Fibroblast of skin of scalp (primary cell): ENCODE data around the gene GON7. TPM values are rescaled to one million over a fixed set of nuclear protein-coding genes. Genes with fewer than 3 reads are reported as not detected.
A peak's percentile ranks its signal among the peaks of the same experiment; 100 is the strongest.
"Not testable (repeated sequence)": the region's sequence is repeated elsewhere in the genome, so short reads cannot be mapped to it uniquely, and the experiment has no call there.

Experiments
- DNase-seq: peaks from one replicate; pipeline ENCODE4 v3.0.0-alpha.2; 2013
- polyA plus RNA-seq, 2 experiments: library from polyadenylated mRNA; unstranded; fragments of 120-200 nt; gene quantifications; one replicate each; pipeline ENCODE4 v1.2.1, GENCODE V29; 2013; ENCODE audit not compliant: insufficient read length in 2 of 2

GON7 gene, protein sequence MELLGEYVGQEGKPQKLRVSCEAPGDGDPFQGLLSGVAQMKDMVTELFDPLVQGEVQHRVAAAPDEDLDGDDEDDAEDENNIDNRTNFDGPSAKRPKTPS
- 6.7 TPM for polyA plus RNA-seq (2013, experiment 1 of 2; ENCODE audit: insufficient read length)
- 7.5 TPM for polyA plus RNA-seq (2013, experiment 2 of 2; ENCODE audit: insufficient read length)

DNA sequence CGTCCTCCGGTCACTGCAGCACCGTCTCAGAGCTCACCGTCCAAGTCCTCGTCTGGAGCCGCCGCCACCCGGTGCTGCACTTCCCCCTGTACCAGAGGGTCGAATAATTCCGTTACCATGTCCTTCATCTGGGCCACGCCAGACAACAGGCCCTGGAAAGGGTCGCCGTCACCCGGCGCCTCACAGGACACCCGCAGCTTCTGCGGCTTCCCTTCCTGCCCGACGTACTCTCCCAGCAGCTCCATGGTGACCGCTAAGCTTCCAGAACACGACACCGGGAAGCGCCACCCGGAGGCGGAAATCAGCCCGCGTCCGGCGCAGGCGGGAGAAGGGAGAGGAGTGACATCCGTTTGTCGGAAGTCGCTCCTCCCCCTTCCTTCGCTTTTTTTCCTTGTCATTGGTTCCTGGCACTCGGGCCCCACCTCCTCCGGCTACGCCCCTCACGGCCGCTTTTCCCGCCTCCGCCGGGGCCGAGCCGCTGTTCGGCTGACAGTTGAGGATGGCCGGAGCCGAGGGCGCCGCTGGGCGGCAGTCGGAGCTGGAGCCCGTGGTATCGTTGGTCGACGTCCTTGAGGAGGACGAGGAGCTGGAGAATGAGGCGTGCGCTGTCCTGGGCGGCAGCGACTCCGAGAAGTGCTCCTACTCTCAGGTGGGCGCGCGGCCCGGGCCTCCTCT is at the start of gene GON7, which contains the start of gene UBR7:
Gene GON7 (minus strand): TSS at position 273 of the 675 bp plus-strand sequence. CDS start 28 bp downstream, at position 245.
Gene UBR7 (plus strand): TSS at position 464 of the 675 bp plus-strand sequence. CDS start 36 bp downstream, at position 500.
- peak; percentile 98 for DNase-seq

DNA sequence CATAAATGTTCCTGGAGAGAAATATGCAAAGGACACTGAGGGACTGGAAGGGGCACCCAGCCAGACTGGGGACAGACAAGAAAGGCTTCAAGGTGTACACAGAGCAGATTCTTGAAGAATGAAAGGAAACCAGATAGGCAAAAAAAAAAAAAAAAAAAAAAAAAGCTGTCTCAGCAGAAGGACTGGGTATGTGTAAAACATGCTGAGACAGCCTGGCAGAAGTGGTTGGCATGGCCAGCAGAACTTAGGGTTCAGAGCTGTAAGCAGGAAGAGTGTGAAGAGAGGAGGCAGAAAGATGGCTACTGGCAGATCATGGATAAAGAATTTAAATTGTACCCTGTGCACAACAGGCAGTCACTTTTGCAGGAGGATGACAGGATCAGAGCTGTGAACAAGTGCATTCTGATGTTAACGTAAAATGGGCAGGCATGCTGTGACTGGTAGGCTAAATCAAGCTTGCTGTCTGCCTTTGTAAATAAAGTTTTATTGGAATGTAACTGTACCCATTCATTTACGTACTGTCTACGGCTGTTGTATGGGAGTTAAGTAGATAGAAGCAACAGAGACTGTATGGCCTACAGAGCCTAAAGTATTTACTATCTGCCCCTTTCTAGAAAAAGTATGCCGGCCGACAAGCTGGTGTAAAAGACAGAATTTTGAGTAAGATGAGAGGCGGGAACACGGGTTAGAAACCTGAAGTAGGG is 42.4 kb upstream of the GON7 start:
- DNase-seq, result no peak

DNA sequence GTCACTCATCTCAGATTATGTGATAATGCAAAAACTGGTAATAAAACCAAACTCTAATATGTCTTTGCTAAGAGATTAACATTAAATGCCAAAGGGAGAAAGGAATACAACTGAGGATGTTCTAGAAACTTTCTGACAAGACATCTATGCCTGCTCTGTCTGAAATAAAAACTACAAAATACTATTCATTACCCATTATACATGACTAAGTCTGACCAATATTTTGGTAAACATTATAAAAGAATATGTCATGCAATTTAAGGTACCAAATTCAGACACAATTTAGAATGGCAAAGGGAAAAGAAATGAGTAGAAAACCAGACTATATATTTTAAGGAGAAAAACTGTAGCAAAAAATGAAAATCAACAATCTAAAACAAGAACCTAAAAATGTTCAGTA is 39.7 kb upstream of the GON7 start:
- DNase-seq, result no peak

DNA sequence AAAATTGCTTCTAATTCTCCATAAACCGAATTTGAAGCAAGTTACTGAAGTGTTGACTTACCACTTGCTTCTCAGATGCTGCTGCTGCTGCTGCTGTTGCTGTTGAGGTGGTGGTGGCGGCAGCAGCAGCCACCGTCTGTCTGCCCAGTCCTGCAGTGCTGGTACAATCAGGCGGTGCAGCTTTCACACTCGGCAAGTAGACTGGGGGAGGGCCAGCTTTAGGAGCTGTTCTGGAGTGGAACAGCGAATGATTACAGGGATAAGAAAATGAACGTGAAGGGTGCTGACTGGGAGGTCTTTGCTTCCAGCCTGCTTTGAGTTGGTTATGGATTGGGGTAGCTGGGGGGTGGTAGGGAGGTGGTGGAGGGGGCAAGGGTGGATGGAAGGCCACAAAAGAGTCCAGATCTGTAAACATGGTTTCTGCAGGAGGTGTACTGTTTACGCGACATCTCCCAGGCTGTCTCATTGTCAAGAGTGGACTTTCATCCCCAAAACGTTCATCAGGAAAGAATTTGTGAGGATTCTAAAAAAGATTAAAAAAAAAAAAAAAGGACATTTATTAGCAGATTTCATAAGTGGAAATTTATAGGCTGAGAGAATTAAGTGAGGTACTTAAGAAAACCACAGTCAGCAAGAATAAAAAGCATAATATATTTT is 39.0 kb upstream of the GON7 start:
- no peak for DNase-seq

DNA sequence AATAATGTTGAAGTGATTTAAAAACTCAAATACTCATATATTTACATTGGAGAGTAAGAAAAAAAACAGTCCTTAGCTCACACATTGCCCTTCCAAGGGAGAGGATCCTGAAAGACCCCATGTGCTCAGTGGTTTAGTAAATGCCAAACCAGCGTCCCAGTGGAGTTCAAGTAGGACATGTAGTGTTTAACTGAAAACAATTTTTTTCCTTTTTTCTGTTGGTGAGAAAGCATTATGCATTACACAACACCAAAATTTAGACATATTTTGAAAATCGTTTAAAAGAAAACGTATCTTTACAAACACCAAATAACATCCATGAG is 33.8 kb upstream of the GON7 start:
- DNase-seq, result no peak

DNA sequence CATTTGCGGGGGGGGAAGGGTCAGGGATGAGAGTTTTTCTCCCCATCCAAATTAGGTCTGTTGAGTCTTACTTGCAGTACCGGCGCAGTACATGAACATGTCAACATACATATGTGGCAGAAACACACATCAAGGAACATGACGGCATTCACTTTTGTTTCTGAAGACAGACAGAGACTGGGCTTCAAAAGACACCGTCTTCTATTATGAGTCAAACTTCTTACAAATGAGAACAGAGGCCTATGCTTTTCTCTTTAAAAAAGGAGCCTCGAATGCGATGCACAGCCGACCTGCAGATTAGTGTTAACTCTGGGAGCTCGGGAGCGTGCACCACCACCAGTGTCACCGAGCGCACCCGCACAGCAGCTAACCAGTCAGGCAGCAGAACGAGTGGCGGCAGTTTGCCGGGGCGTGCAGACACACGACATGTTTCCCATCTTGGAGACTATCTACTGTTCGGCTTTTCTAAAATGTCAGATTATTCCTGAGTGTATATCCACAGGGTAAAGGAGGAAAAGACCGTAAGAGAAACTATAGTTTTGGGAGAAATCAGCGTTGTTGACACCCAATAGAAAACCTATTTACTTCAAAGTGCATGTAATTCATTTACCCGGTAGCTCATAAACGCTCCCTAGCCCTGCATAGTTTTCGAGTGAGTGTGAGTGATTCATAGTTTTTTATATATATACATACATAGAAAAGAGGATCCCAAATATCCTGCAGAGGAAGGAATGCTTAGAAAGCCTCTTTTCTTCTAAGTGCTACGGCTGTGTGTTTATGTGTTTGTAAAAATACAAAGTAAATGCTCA is 33.2 kb upstream of the GON7 start:
- DNase-seq, result peak; percentile 75

DNA sequence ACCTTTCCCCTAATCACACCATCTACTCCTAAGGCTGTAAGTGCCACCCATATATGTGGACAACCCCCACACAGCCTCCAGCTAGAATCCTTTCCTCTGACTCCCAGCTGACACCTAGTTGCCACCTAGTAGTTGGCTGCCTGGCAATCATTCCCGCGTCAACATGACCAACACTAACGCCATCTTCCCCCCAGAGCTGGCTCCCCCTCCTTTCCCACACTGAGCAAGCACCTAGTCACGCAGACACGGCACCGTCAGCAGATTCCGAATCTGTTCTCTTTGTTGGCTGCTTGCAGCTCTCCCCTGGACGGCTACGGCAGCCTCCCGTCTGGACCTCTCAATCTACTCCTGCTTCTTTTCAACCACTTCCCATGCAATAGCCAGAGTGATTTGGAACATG is 27.9 kb upstream of the GON7 start:
- DNase-seq, result peak; percentile 44

DNA sequence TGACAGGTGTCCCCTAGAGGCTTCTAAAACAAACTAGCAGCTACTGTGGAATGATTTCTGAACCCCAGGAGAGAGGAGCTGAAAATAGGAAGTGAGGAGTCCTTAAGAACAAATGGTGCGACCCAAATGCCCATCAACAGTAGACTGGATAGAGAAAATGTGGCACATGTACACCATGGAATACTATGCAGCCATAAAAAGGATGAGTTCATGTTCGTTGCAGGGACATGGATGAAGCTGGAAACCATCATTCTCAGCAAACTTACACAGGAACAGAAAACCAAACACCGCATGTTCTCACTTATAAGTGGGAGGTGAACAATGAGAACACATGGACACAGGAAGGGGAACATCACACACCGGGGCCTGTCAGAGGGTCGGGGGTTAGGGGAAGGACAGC is 26.2 kb upstream of the GON7 start:
- DNase-seq, result not testable (repeated sequence)

DNA sequence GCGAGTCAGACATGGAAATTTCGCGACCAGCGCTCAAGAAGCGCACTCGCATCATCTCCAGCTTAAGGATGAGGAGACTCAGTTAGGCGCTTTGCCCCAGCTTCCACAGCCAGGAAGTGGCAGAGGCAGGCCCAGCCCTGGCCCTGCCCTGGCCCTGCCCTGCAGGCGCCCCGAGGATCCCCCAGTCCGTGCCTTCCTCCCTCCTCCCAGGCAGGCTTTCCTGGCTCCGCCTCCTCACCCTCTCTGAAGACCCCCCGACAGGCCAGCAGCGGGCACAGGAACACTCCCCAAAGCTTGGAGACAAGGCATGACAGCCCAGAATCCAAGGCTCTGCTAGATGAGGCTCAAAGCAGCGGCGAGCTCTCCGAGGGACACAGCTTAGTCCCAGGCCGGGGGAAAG is 25.3 kb upstream of the GON7 start:
- DNase-seq, result no peak

DNA sequence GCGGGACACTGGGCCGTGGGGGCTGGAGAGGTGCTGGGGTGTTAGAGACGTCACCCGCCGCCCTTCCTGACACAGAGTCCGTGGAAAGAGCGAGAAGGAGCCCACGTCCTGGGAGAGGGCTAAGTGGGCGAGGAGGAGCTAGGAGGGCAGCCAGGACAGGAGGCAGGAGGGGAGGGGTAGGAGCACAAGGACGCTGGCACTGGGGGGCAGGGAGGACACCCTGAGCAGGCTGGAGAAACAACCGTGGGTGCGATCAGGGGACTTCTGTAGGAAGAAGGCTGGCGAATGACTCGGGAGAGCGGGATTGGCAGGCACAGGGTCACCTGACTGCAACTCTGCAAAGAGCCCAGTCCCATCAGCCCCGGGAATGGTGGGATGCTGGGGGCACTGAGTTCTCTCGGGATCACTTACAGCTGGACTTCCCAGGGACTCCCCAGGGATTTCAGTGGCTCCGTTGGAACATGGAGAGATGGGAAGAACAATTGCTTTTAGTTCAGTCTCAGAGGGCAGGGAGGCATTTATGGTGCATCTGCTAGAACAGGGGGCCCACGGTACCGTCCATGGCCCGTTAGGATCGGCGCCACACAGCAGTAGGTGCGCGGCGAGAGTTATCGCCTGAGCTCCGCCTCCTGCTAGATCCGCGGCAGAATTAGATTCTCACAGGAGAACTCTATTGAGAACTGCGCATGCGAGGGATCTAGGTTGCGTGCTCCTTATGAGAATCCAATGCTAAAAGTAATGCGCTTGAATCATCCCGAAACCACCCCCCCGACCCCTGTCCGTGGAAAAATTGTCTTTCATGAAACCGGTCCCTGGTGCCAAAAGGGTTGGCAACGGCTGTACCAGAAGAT is 24.5 kb upstream of the GON7 start:
- peak; percentile 49 for DNase-seq

DNA sequence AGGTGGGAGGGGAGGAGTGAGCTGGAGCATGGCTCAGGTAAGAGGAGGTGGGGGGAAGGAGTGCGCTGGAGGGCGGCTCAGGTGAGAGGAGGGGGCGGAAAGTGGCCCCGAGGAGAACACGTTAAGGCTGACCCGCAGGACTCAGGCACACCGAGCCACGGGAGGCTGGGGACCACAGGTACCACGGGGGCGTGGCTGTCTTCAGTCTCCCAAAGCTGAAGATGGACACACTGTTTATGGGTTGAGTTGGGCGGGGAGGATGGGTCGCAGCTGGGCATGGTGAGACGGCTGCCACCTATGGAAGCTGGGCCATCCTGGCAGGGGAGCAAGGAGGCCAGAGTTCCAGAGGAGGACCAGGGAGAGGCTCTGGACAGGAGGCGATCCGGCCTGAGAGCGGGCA is 23.7 kb upstream of the GON7 start:
- no peak for DNase-seq

DNA sequence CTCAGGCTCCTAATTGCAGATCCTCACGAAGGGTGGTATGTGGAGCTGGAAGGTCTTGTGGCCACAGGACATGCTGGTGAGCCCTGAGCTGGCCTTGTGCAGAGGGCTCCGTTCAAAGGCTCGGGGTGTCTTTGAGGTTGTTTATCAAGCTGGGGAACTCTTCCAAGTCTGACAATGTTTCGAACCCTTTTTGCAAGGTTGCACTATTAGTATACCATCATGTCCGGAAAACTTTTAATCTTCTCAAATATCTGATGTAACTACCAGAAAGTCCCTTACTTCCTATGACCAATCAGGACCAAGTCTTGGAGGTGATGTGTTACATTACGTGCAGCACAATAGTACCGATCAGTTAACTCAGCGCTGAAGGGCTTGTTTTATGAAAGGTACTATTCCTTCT is 21.7 kb upstream of the GON7 start:
- DNase-seq, result no peak

DNA sequence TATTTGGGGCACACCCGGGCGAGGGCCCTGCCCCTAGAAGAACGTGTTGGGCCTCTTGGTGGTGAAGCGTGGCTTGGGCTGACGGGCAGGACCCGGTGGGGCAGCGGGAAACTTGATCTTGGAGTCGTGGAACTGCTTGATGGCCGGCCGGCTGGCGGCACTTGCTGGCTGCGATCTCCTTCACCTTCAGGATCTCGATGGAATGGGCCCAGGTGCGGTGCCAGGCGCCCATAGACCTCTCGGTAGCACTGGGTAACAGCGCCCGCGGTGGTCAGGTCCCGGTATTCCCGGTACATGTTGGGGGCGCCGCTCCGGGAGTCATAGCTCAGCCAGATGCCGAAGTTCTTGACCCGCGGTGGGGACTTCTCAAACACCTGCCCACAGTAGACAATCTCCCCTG is 16.7 kb upstream of the GON7 start:
- no peak for DNase-seq

DNA sequence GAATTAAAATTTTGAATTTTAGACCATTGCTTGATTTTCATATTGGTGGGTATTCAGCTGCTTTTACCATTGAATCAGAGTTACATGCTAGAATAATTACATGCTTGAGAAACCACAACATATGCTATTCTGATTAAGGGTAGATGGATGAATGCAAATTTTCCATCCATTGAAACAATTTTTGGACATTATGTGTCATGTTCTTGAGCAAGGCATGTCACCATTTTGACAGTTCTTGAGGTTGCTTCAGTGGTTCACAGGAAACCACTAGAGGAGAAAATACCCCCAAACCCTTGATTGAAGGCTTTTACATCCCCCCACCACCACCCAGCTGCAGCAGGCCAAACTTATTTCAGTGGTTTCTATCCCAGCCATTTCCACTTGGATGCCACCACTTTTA is 13.6 kb upstream of the GON7 start:
- no peak for DNase-seq

DNA sequence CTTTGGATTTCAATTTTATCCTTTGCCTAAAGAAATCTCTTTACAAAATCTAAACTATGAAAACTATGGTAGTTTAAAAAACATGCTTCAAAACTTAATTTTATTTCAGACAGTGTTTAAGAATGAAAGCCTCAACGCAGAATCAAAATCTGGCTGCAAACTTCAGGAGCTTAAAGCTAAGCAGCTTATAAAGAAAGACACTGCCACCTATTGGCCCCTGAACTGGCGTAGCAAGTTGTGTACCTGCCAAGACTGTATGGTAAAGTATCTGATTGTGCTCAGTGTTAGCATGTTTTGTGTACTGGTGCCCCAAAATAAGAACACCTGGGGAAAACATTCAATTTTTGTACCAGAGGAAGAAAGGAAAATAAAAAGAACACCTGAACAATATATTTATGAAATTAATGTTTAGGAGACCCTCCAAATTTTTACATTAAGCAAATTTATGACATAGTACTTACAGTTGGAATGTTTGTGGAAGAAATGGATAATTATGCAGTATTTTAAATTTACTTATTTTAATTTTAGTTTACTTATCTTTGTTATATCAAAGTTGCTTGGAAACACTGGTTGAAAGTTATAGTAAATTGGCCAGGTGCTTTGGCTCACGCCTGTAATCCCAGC is 12.3 kb upstream of the GON7 start:
- DNase-seq, result peak; percentile 47

DNA sequence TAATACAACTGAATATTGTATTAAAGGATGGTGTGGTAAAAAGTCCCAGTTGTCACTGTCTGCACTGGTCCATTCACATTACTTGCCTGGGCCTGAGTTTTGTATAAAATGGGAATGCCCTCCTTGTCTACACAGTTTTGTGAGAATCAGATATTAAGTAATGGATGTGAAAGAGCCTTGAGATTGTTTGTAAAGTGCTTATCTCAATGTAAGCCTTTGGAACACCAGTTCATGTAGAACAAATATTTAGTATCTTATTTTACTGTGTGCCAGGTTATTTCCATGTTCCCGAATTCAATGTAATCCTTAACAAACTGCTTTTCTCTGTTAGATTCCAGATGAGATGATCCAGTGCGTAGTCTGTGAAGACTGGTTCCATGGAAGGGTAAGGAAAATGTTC is 7.7 kb upstream of the GON7 start:
- no peak for DNase-seq

DNA sequence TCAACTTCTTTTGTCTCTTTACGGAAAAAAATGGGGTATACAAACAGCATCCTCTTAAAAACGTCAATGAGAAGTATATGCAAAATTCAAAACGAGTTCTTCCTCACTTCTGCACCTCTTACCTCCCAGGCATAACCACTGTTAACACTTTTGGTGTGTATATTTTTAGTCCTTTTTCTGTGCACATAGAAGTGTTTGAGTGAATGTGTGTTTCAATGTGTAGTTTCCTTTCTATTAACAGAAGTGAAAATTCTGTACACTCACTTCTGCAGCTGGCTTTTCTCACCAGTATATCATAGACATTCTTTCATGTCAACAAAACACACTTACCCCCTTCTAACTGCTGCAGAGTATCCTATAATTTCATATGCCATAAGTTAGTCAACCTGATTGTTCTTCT is 5.6 kb upstream of the GON7 start:
- DNase-seq, result no peak

DNA sequence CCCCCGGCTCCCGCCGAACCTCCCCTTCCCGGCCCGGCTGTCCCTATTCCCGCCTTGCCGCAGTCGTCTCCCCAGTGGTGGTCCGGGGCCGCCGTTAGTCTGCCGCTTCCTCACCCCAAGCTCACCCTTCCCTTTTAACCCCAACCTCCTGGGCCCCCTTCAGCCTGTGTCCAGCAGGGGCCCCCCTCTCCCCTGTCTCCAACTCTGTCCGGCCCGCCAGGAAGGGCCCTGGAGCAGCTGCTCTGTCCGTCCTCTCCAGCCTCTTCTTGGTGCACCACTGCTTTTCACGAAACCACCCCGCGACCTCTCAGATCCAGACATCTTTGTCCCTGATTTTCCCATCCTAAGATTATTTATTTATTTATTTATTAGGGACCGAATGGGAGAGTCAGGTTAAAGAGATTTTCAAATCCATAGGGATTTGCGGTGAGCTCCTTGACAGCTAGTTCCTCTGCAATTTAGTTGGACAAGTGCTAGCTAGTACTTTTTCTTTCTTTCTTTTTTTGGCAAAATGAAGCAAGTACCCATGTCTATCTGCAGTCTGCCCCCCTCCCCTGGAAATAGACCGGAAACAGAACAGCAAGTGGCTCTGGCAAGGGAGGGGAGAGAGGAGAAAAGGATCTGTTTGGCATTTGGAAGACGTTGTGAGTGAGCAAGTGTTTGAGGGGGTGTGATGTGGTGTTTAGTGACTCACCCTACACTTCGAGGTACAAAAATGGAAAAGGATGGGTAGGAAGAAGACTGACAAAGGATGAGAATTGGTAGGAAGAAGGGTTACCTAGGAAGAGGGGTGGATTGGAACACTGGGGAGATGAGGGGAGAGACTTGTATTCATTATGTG is 823 bp upstream of the GON7 start:
- peak; percentile 61 for DNase-seq

DNA sequence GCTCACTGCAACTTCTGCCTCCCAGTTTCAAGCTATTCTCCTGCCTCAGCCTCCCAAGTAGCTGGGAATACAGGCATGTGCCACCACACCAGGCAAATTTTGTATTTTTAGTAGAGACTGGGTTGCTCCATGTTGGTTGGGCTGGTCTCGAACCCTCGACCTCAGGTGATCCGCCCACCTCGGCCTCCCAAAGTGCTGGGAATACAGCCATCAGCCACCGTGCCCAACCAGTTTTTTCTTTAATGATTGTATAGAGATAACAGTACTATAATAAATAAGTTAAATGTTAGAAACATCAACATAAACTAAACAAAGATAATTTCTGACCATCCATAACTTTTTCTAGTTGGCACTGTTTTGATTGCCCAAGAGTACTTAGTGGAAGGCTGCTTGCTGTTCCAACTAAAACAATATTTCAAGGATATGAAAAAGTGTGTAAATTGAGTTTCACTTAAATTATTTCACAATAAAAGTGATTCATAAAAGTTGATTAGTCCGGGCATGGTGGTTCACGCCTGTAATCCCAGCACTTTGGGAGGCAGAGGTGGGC is 5.6 kb downstream of the GON7 start:
- peak; percentile 4 for DNase-seq

DNA sequence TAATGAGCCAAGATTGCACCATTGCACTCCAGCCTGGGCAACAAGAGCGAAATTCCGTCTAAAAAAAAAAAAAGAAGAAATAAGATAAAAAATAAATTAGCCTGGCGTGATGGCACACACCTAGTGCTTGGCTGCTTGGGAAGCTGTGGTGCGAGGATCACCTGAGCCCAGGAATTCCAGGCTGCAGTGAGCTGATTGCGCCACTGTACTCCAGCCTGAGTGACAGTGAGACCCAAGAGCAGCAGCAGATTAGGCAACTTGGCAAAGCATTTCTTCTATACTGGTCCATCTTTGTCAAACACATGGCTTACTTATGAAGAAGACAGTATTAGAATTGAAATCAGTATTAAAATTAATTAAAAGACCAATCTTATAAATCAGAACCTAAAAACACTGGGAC is 6.3 kb downstream of the GON7 start:
- no peak for DNase-seq
